IMR-90 (cell line): ENCODE results near the gene SH2D4B. TPM values are rescaled to one million over a fixed set of nuclear protein-coding genes. Genes with fewer than 3 reads are reported as not detected.

ENCODE experiments used
- ATAC-seq: fragments of 200-7000 bp; cut with Tn5 transposase; 2 replicates; pipeline ENCODE4 v1.9.1; 2020; ENCODE audit warnings: low read depth, mild to moderate bottlenecking, moderate library complexity
- BruUV-seq: library from RNA; stranded (reverse); fragments of 400-500 nt; replicated peaks from 2 replicates; lab custom pipeline; 2021; lab: Mats Ljungman, UMichigan
- CTCF ChIA-PET: fragments of 300-600 bp; formaldehyde crosslinking; extraction: SDS; loops from one replicate; lab custom pipeline; 2021; ENCODE audit warnings: antibody characterized with exemption; lab: Yijun Ruan, JAX
- POLR2A ChIA-PET: fragments of 300-600 bp; sonication (Branson Sonifier 250); formaldehyde crosslinking; loops from one replicate; lab custom pipeline; 2022; ENCODE audit warnings: antibody characterized with exemption; ENCODE audit not compliant: unreplicated experiment; lab: Charles Lee
- DNase-seq: peaks from one replicate; pipeline ENCODE4 v3.0.0; 2013
- H2AFZ ChIP-seq: replicated peaks from 2 replicates; pipeline ENCODE3; 2013; ENCODE audit warnings: low read length, mild to moderate bottlenecking; ENCODE audit not compliant: poor library complexity
- H2AK5ac ChIP-seq: 2 replicates; pipeline ENCODE4 v1.6.1; 2013; ENCODE audit warnings: low read depth, low read length, inconsistent platforms
- H2AK9ac ChIP-seq: replicated peaks from 2 replicates; pipeline ENCODE3; 2013; ENCODE audit warnings: mild to moderate bottlenecking, low read depth, low read length, moderate library complexity; ENCODE audit not compliant: poor library complexity
- H2BK120ac ChIP-seq: 2 replicates; pipeline ENCODE4 v1.6.1; 2013; ENCODE audit warnings: low read depth, low read length, inconsistent platforms
- H2BK15ac ChIP-seq: 3 replicates; pipeline ENCODE4 v1.6.1; 2013; ENCODE audit warnings: low read depth, low read length, inconsistent platforms
- H2BK20ac ChIP-seq: 2 replicates; pipeline ENCODE4 v1.6.1; 2013; ENCODE audit warnings: low read depth, mild to moderate bottlenecking, inconsistent platforms, low read length, moderate library complexity
- H2BK5ac ChIP-seq: 2 replicates; pipeline ENCODE4 v1.6.1; 2013; ENCODE audit warnings: mild to moderate bottlenecking, low read depth, low read length, inconsistent platforms; ENCODE audit not compliant: poor library complexity, severe bottlenecking
- H3K14ac ChIP-seq: replicated peaks from 2 replicates; pipeline ENCODE4 v1.6.1; 2013; ENCODE audit warnings: low read depth, low read length, inconsistent platforms
- H3K18ac ChIP-seq: 2 replicates; pipeline ENCODE4 v1.6.1; 2013; ENCODE audit warnings: low read depth, low read length, control low read depth
- H3K23ac ChIP-seq: 2 replicates; pipeline ENCODE4 v1.6.1; 2013; ENCODE audit warnings: low read depth, low read length, inconsistent platforms
- H3K27ac ChIP-seq: 2 replicates; pipeline ENCODE4 v1.5.1; 2013; ENCODE audit warnings: mild to moderate bottlenecking, control low read depth, low read length; ENCODE audit not compliant: insufficient read depth
- H3K27me3 ChIP-seq: 2 replicates; pipeline ENCODE4 v1.6.1; 2013; ENCODE audit warnings: low read length; ENCODE audit not compliant: control insufficient read depth, insufficient read depth
- H3K36me3 ChIP-seq: 2 replicates; pipeline ENCODE4 v1.6.1; 2013; ENCODE audit warnings: low read length, mixed read lengths; ENCODE audit not compliant: control insufficient read depth, insufficient read depth
- H3K4ac ChIP-seq: 2 replicates; pipeline ENCODE4 v1.6.1; 2013; ENCODE audit warnings: low read depth, low read length, inconsistent platforms
- H3K4me1 ChIP-seq: 2 replicates; pipeline ENCODE4 v1.6.1; 2013; ENCODE audit warnings: low read length, mixed read lengths; ENCODE audit not compliant: control insufficient read depth, insufficient read depth
- H3K4me2 ChIP-seq: 2 replicates; pipeline ENCODE4 v1.6.1; 2013; ENCODE audit warnings: low read depth, mild to moderate bottlenecking, control low read depth, low read length, moderate library complexity
- H3K4me3 ChIP-seq: 2 replicates; pipeline ENCODE4 v1.5.1; 2013; ENCODE audit warnings: low read depth, mild to moderate bottlenecking, control low read depth, low read length, moderate library complexity; ENCODE audit not compliant: insufficient read depth
- H3K56ac ChIP-seq: 2 replicates; pipeline ENCODE4 v1.6.1; 2013; ENCODE audit warnings: low read length, inconsistent platforms; ENCODE audit not compliant: insufficient read depth; ENCODE audit errors: extremely low read depth
- H3K79me1 ChIP-seq, 2 experiments: 2 replicates each; pipeline ENCODE4 v1.6.1; 2013; ENCODE audit warnings: low read length in 2 of 2, inconsistent platforms in 1 of 2, low read depth in 1 of 2
- H3K9ac ChIP-seq: 2 replicates; pipeline ENCODE4 v1.6.1; 2013; ENCODE audit warnings: low read depth, low read length, control low read depth
- H3K9me1 ChIP-seq: 2 replicates; pipeline ENCODE4 v1.6.1; 2013; ENCODE audit warnings: low read length, inconsistent platforms; ENCODE audit not compliant: insufficient read depth
- H3K9me3 ChIP-seq: 2 replicates; pipeline ENCODE4 v1.6.1; 2013; ENCODE audit warnings: low read length; ENCODE audit not compliant: control insufficient read depth, insufficient read depth
- H4K20me1 ChIP-seq: 2 replicates; pipeline ENCODE4 v1.6.1; 2013; ENCODE audit warnings: low read length, inconsistent platforms; ENCODE audit not compliant: insufficient read depth
- H4K5ac ChIP-seq: 2 replicates; pipeline ENCODE4 v1.6.1; 2013; ENCODE audit warnings: mild to moderate bottlenecking, low read depth, low read length, control low read depth
- H4K8ac ChIP-seq, 2 experiments: 2 replicates each; pipeline ENCODE4 v1.6.1; 2013; ENCODE audit warnings: low read depth in 2 of 2, low read length in 2 of 2, control low read depth in 1 of 2, inconsistent platforms in 1 of 2
- H4K91ac ChIP-seq: 2 replicates; pipeline ENCODE4 v1.6.1; 2013; ENCODE audit warnings: low read depth, low read length, inconsistent platforms; ENCODE audit not compliant: insufficient read depth
- BHLHE40 ChIP-seq: fragments of 150-350 bp; IDR thresholded peaks from 2 replicates; pipeline ENCODE4 v1.6.1; 2016; ENCODE audit warnings: mild to moderate bottlenecking, low read depth, low read length
- FOS ChIP-seq: fragments of 150-350 bp; IDR thresholded peaks from 2 replicates; pipeline ENCODE4 v1.6.1; 2016; ENCODE audit warnings: low read depth, low read length
- MAFK ChIP-seq: IDR thresholded peaks from 2 replicates; pipeline ENCODE4 v1.6.1; 2012; ENCODE audit warnings: low read depth, low read length, improper control_type of control experiment
- MAZ ChIP-seq: IDR thresholded peaks from 2 replicates; pipeline ENCODE4 v1.6.1; 2012; ENCODE audit warnings: low read depth, mild to moderate bottlenecking, low read length, improper control_type of control experiment, moderate library complexity, borderline replicate concordance
- NFE2L2 ChIP-seq: fragments of 150-350 bp; IDR thresholded peaks from 2 replicates; pipeline ENCODE4 v1.6.1; 2016; ENCODE audit warnings: low read depth, mild to moderate bottlenecking, low read length
- RAD21 ChIP-seq: IDR thresholded peaks from 2 replicates; pipeline ENCODE4 v1.6.1; 2012; ENCODE audit warnings: low read length, improper control_type of control experiment
- RCOR1 ChIP-seq: IDR thresholded peaks from 2 replicates; pipeline ENCODE4 v1.6.1; 2012; ENCODE audit warnings: mild to moderate bottlenecking, low read length, improper control_type of control experiment; ENCODE audit not compliant: insufficient replicate concordance
- RFX5 ChIP-seq: IDR thresholded peaks from 2 replicates; pipeline ENCODE4 v1.8.0; 2012; ENCODE audit warnings: low read depth, mild to moderate bottlenecking, low read length, moderate library complexity
- SMC3 ChIP-seq: fragments of 150-350 bp; IDR thresholded peaks from 2 replicates; pipeline ENCODE4 v1.6.1; 2016; ENCODE audit warnings: low read depth, mild to moderate bottlenecking, antibody characterized with exemption, low read length, moderate library complexity
- WGBS, 2 experiments: methylation state at CpG; one replicate each; pipeline versions ENCODE4 v1.1.5 to v1.1.7; 2013; ENCODE audit warnings: missing lambda C conversion rate in 2 of 2; ENCODE audit not compliant: insufficient read length in 1 of 2; ENCODE audit errors: extremely low coverage in 2 of 2; 5-methylcytosine and 5-hydroxymethylcytosine counted together
- dilution Hi-C: fragments of 300-500 bp; cut with HindIII; formaldehyde crosslinking; loops from one replicate; pipeline ENCODE4 v1.14.3; 2018; ENCODE audit warnings: low sequenced_read_pairs; ENCODE audit not compliant: unreplicated experiment
- in situ Hi-C: fragments of 300-500 bp; cut with MboI; formaldehyde crosslinking; loops from 3 replicates; pipeline ENCODE4 v1.14.3; 2019; ENCODE audit warnings: low sequenced_read_pairs, inconsistent platforms, mixed read lengths
- intact Hi-C: fragments of 100-400 bp; cut with micrococcal nuclease; formaldehyde crosslinking; loops from 2 replicates; pipeline ENCODE4 v1.10.0; 2022
- polyA plus RNA-seq, 3 experiments: library from polyadenylated mRNA; depleted of rRNA; stranded (reverse); fragments of >200 nt; gene quantifications; 2 replicates each; pipeline ENCODE4 v1.2.3, GENCODE V29; 2012; ENCODE audit warnings: low replicate concordance in 1 of 3
- total RNA-seq: library from RNA; depleted of rRNA; stranded (reverse); fragments of >200 nt; gene quantifications from 2 replicates; pipeline ENCODE4 v1.2.3, GENCODE V29; 2012
- TF ChIP-seq, protein P1 (sequence below): fragments of 150-350 bp; IDR thresholded peaks from 2 replicates; pipeline ENCODE4 v1.6.1; 2017; ENCODE audit warnings: mild to moderate bottlenecking, antibody characterized with exemption, low read length, low read depth

The SH2D4B gene
- total and polyA plus RNA-seq, 2 of the 4 experiments (the other 2 are of a cell fraction) = not detected

GRCh38 chr10:80660736-80661135, 123.0 kb downstream of the SH2D4B start:
- DNase-seq = no peak
- H3K4me2 ChIP-seq = no peak overlapping the region
- H4K91ac ChIP-seq = no peak overlapping the region
- H3K79me1 ChIP-seq = no peaks in the 10 kb centered on the region
- H4K20me1 ChIP-seq = no peaks in the 10 kb centered on the region
- no peak overlapping the region for H3K23ac ChIP-seq
- no peak for ATAC-seq
- no peak overlapping the region for H4K8ac ChIP-seq
- no peak for TF ChIP-seq RAD21
- TF ChIP-seq NFE2L2 = no peak
- TF ChIP-seq FOS = no peak
- no peak for TF ChIP-seq MAFK
- TF ChIP-seq MAZ = no peak
- TF ChIP-seq, protein P1, sequence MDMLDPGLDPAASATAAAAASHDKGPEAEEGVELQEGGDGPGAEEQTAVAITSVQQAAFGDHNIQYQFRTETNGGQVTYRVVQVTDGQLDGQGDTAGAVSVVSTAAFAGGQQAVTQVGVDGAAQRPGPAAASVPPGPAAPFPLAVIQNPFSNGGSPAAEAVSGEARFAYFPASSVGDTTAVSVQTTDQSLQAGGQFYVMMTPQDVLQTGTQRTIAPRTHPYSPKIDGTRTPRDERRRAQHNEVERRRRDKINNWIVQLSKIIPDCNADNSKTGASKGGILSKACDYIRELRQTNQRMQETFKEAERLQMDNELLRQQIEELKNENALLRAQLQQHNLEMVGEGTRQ = no peak
- TF ChIP-seq RCOR1 = no peak
- no peak for TF ChIP-seq RFX5
- no peak for TF ChIP-seq SMC3
- TF ChIP-seq BHLHE40 = no peak
- H2BK15ac ChIP-seq = no peak overlapping the region
- H3K9ac ChIP-seq = no peak overlapping the region
- no peak overlapping the region for H2AFZ ChIP-seq
- no peak overlapping the region for H4K5ac ChIP-seq
- no CpG with 5 or more reads among the region's 7 CpGs for WGBS, 2 experiments
- dilution Hi-C loops (no loop called here), in situ Hi-C loops (loop anchor here (10.0 kb wide), 1 partner anchor 216 kb away; no protein-coding TSS in a partner anchor), intact Hi-C loops (no loop called here)
- no peak overlapping the region for H2BK120ac ChIP-seq
- H3K4me3 ChIP-seq = no peak overlapping the region
- H2BK20ac ChIP-seq = no peak overlapping the region
- H3K4me1 ChIP-seq = no peaks in the 10 kb centered on the region
- H2BK5ac ChIP-seq = no peak overlapping the region
- H3K27me3 ChIP-seq = no peaks in the 10 kb centered on the region
- POLR2A ChIA-PET = no interaction called here
- no peak overlapping the region for H3K27ac ChIP-seq
- no peak overlapping the region for H3K14ac ChIP-seq
- no peaks in the 10 kb centered on the region for H3K9me1 ChIP-seq
- BruUV-seq = no TSS peak
- H3K56ac ChIP-seq = no peak overlapping the region
- H3K4ac ChIP-seq = no peak overlapping the region
- CTCF ChIA-PET = interaction anchor here (1.0 kb wide), 1 partner anchor 8 kb away, joined by 3 read pairs; no protein-coding TSS in a partner anchor
- H3K36me3 ChIP-seq = no peaks in the 10 kb centered on the region
- no peaks in the 10 kb centered on the region; the same call in 1 of the 2 replicates for H3K9me3 ChIP-seq
- no peak overlapping the region for H3K18ac ChIP-seq
- no peak overlapping the region for H2AK9ac ChIP-seq
- no peak overlapping the region for H2AK5ac ChIP-seq
